DMS53 treated with DMSO at 0.1 percent for 48 hours (cell line): ENCODE results near the gene ZGRF1.
"Not testable (repeated sequence)": the region's sequence is repeated elsewhere in the genome, so short reads cannot be mapped to it uniquely, and the experiment has no call there.

Experiments
- DNase-seq: peaks from one replicate; lab custom pipeline; 2025; ENCODE audit not compliant: unreplicated experiment; lab: John Stamatoyannopoulos, UW

ZGRF1 gene

GRCh38 chr4:112642526-112642925, 5.8 kb upstream of the ZGRF1 start:
- no peak for DNase-seq

- no peak for DNase-seq
Measured at GRCh38 chr4:112637552-112637866, 800 bp upstream of the ZGRF1 start.

- DNase-seq, result peak; percentile 20
Measured at GRCh38 chr4:112633477-112634235, 3.1 kb downstream of the ZGRF1 start.

- DNase-seq, result no peak
Measured at GRCh38 chr4:112626228-112626627, 10.5 kb downstream of the ZGRF1 start.

GRCh38 chr4:112616984-112617383, 19.7 kb downstream of the ZGRF1 start:
- DNase-seq, result no peak

GRCh38 chr4:112612814-112613213, 23.9 kb downstream of the ZGRF1 start:
- DNase-seq, result not testable (repeated sequence)

- DNase-seq, result peak; percentile 35
Measured at GRCh38 chr4:112604589-112604988, 32.1 kb downstream of the ZGRF1 start.

- no peak for DNase-seq
Measured at GRCh38 chr4:112594993-112595392, 41.7 kb downstream of the ZGRF1 start.

GRCh38 chr4:112593438-112594133, 43.1 kb downstream of the ZGRF1 start:
- DNase-seq, result no peak

- no peak for DNase-seq
Measured at GRCh38 chr4:112592717-112593116, 44.0 kb downstream of the ZGRF1 start.

GRCh38 chr4:112591593-112591992, 45.1 kb downstream of the ZGRF1 start:
- no peak for DNase-seq

GRCh38 chr4:112589206-112589605, 47.5 kb downstream of the ZGRF1 start:
- DNase-seq, result no peak

GRCh38 chr4:112585977-112586736, 50.6 kb downstream of the ZGRF1 start:
- no peak for DNase-seq

GRCh38 chr4:112567536-112567935, 69.2 kb downstream of the ZGRF1 start:
- no peak for DNase-seq

- DNase-seq, result no peak
Measured at GRCh38 chr4:112564706-112565270, 71.9 kb downstream of the ZGRF1 start.

- DNase-seq, result no peak
Measured at GRCh38 chr4:112563431-112564200, 73.1 kb downstream of the ZGRF1 start.

- DNase-seq, result no peak
Measured at GRCh38 chr4:112562254-112562879, 74.3 kb downstream of the ZGRF1 start.

GRCh38 chr4:112560084-112560483, 76.6 kb downstream of the ZGRF1 start:
- DNase-seq, result no peak

GRCh38 chr4:112559053-112559452, 77.7 kb downstream of the ZGRF1 start:
- DNase-seq, result no peak

- DNase-seq, result no peak
Measured at GRCh38 chr4:112557676-112558411, 78.9 kb downstream of the ZGRF1 start.
